GM21786 (cell line): ENCODE measurements around the gene NPTX1.
"Not testable (repeated sequence)": the region's sequence is repeated elsewhere in the genome, so short reads cannot be mapped to it uniquely, and the experiment has no call there.

Experiments used
- ATAC-seq: cut with Tn5 transposase; IDR thresholded peaks from one replicate; pipeline ENCODE4 v1.9.1; 2021; ENCODE audit not compliant: unreplicated experiment

NPTX1 gene, protein sequence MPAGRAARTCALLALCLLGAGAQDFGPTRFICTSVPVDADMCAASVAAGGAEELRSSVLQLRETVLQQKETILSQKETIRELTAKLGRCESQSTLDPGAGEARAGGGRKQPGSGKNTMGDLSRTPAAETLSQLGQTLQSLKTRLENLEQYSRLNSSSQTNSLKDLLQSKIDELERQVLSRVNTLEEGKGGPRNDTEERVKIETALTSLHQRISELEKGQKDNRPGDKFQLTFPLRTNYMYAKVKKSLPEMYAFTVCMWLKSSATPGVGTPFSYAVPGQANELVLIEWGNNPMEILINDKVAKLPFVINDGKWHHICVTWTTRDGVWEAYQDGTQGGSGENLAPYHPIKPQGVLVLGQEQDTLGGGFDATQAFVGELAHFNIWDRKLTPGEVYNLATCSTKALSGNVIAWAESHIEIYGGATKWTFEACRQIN

GRCh38 chr17:80475910-80476876 lies at the start of gene NPTX1:
Gene NPTX1 (minus strand): TSS chr17:80476607. CDS start chr17:80476446, 161 bp downstream.
- no peak for ATAC-seq

DNA sequence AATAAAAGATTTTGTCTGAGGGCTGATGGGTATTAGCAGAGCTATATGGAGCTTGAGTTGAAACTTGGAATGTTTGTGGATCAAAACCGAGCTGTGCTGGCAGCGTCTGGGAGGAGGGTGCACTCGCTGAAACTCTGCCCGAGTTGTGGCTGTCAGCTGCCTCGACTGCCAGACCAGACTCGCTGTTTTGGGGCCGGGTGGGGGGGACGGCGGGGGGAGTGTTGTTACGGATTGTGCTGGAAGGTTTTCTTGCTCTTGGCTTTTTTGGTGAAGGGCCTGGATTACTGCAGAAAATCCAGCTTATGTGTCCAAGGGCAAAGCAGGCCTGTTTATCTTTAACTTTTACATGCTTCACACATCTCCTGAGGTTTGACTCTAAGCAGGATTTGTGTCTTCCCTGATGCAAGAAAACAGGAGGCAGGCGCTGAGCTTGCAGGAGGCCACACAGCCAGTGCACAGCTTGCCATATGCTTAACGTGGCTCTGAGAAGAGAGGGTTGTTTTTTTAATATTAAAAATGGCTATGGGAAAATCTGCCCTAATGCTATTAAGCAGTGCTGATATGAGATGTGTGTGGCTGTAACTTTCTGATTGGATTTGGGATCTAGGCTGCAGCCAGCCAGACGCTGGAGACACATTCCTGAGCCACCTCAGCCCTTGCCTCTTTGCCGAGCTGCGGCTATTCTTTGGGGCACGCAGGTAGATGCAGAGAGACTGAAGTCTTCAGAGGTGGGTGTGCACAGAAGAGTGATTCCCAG lies 47.7 kb upstream of the NPTX1 start:
- no peak for ATAC-seq

GRCh38 chr17:80523054-80523744 lies 46.8 kb upstream of the NPTX1 start:
- ATAC-seq, result no peak

- ATAC-seq, result no peak
Measured at GRCh38 chr17:80520810-80521455, 44.5 kb upstream of the NPTX1 start.

- no peak for ATAC-seq
Measured at GRCh38 chr17:80519091-80519781, 42.8 kb upstream of the NPTX1 start.

- ATAC-seq, result no peak
Measured at GRCh38 chr17:80518392-80518791, 42.0 kb upstream of the NPTX1 start.

- no peak for ATAC-seq
Measured at GRCh38 chr17:80517641-80518040, 41.2 kb upstream of the NPTX1 start.

- no peak for ATAC-seq
Measured at GRCh38 chr17:80516171-80516932, 39.9 kb upstream of the NPTX1 start.

DNA sequence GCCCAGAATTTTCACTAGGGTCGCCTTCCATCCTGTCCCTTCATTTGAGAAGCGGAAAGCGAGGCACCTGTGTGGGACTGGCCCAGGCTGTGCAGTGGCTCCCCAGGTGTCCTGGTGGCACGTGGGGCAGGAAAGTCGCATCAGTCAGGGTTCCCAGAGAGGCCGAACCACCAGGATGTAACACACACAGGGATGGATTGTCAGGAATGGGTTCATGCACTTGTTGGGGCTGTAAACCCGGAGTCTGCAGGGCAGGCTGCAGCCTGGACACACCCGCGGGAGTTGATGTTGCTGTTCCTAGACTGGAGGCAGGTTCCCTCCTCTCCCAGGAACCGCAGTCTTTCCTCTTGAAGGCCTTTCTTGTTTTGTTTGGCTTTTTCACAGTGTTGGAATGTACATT lies 37.5 kb upstream of the NPTX1 start:
- ATAC-seq, result no peak

DNA sequence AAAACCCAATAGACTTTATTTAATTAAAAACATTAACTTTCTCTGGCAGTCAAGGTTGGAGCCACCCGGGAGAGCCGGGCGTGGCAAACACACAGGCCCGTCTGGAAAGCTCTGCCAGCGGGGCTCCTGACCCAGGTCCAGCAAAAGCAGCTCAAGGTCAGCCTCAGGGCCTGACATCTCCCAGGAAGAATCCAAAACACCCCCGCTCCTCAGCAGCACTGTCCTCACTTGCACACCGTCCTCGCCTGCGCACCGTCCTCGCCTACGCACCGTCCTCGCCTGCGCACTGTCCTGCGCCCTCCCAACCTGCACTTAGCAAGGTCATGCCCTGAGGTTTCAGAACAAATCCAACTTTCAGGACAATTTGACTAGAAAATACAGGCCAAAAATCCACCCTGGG lies 36.8 kb upstream of the NPTX1 start:
- ATAC-seq, result no peak

DNA sequence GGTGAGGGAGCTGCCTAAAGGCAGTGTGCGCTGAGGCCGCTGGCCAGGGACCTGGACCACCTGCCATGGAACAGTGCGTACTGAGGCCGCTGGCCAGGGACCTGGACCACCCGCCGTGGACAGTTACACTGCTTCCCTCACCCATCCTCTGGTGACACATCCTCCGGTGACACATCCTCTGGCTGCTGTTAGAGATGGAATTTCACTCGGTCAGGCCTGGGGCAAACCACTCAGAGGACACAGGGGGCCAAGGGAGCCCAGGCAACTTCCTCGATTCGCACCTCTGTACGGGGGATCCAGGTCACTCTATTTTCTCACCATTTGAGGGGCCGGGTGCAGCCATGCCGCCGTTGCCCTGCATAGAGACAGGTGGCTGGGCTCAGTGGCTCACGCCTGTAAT lies 35.8 kb upstream of the NPTX1 start:
- no peak for ATAC-seq

- no peak for ATAC-seq
Measured at GRCh38 chr17:80511222-80512180, 35.1 kb upstream of the NPTX1 start.

DNA sequence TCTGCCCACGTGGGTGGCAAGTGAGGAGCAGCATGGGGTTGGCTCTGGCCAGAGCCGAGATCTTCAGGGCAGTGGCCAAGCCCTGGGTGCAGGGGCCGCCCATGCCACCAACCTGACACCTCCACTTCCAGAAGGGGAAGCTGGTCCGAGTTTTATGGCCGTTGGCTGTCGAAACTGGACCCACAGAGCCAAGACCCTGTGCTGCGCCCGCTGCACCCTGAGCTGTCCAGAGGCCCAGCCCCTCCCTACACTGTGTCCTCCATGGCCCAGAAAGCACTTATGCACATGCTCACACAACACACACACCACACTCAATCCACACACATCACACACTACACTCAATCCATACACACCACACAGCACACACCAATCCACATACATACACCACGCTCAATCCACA lies 34.4 kb upstream of the NPTX1 start:
- ATAC-seq, result no peak

GRCh38 chr17:80510132-80510531 lies 33.7 kb upstream of the NPTX1 start:
- no peak for ATAC-seq

- ATAC-seq, result no peak
Measured at GRCh38 chr17:80509311-80509710, 32.9 kb upstream of the NPTX1 start.

DNA sequence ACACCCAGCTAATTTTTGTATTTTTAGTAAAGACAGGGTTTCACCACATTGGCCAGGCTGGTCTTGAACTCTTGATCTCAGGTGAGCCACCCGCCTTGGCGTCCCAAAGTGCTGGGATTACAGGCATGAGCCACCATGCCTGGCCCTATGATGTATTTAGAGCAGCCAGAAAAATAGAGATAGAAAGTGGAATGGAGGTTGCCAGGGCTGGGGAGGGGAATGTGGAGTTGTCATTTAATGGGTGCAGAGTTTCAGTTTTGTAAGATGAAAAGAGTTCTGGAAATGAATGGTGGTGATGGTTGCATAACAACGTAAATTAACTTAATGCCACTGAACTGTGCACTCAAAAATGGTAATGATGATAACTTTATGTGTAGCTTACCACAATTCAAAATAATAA lies 31.6 kb upstream of the NPTX1 start:
- ATAC-seq, result no peak

DNA sequence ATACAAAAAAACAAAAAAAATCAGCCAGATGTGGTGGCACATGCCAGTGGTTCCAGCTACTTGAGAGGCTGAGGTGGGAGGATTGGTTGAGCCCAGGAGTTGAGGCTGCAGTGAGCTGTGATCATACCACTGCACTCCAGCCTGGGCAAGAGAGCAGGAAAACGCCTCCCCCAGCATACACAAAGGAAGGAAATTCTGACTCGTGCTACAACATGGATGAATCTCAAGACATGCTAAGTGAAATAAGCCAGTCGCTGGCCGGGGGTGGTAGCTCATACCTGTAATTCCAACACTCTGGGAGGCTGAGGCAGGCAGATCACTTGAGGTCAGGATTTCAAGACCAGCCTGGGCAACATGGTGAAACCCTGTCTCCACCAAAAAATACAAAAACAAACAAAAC lies 30.8 kb upstream of the NPTX1 start:
- not testable (repeated sequence) for ATAC-seq
